ENCODE results near the gene TRMT61A. TPM values are rescaled to one million over a fixed set of nuclear protein-coding genes. Genes with fewer than 3 reads are reported as not detected.

TRMT61A gene
- total and polyA plus RNA-seq, 8 donors = 5.5 to 39.7 (median 15.9) TPM

DNA sequence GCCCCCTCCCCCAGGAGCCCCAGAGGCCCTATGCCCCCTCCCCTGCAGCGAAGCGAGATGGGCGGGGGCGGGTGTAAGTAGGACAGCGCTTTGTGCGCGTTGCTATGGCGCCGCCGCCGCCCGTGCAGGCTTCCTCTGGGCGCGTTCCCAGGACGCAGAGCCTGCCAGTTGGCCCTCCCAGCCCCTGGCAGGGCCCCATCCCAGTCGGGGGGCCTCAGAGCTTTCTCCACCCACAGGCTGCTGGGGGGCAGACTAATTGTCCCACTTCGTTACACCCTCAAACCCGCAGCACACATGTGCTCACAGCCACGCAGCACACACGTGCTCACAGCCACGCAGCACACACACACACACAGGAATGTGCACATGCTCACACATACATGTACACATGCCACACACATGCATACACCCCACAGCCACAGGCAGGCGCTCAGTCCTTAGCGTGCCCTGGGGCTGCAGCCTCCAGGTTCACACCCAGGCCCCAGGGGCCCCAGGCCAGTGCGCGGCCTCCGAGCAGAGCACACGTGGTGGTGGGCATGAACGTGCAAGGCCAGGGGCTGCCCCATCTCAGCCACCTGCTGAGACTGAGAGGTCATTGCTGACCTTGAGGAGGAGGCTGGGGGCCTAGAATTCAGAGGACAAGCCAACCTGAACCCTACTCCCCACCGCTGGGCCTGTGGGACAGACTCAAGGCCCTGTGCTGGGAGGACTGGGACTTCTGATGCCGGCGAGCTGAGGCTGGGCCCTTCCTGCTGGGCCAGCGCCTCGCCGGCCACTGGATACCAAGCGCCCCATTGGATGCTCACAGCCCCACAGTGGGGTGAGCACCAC is 15.6 kb downstream of the TRMT61A start:
- peak in 1 of 2 donors; percentile 89 for DNase-seq
- H3K4me3 ChIP-seq = no peak overlapping the region
- peak overlapping the region in 1 of 5 donors; percentile 83 for H3K27ac ChIP-seq
- no peaks in the 10 kb centered on the region for H3K9me3 ChIP-seq
- H3K27me3 ChIP-seq = peaks cover 0 to 7% (median 0%) of the 10 kb centered on the region in 3 donors
- H3K36me3 ChIP-seq = no peaks in the 10 kb centered on the region
- intact Hi-C loops (cut with DNase I; ENCODE audit: low total_unique reads) = loop anchor here (10.0 kb wide), 1 partner anchor 50 kb away; no protein-coding TSS in a partner anchor
- H3K4me1 ChIP-seq = peaks cover 58 to 83% (median 65%) of the 10 kb centered on the region in 4 donors
- TF ChIP-seq EP300 (IDR thresholded peaks at IDR 0.05) (no peak), POLR2A (IDR thresholded peaks at IDR 0.05) (no peak), POLR2AphosphoS5 (IDR thresholded peaks at IDR 0.05) (no peak)
- TF ChIP-seq, protein P1, sequence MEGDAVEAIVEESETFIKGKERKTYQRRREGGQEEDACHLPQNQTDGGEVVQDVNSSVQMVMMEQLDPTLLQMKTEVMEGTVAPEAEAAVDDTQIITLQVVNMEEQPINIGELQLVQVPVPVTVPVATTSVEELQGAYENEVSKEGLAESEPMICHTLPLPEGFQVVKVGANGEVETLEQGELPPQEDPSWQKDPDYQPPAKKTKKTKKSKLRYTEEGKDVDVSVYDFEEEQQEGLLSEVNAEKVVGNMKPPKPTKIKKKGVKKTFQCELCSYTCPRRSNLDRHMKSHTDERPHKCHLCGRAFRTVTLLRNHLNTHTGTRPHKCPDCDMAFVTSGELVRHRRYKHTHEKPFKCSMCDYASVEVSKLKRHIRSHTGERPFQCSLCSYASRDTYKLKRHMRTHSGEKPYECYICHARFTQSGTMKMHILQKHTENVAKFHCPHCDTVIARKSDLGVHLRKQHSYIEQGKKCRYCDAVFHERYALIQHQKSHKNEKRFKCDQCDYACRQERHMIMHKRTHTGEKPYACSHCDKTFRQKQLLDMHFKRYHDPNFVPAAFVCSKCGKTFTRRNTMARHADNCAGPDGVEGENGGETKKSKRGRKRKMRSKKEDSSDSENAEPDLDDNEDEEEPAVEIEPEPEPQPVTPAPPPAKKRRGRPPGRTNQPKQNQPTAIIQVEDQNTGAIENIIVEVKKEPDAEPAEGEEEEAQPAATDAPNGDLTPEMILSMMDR (IDR thresholded peaks at IDR 0.05) = no peak
- 50 to 62% (median 57%) methylated on average over 15 to 35 of the region's 35 CpGs for WGBS, 5 donors

DNA sequence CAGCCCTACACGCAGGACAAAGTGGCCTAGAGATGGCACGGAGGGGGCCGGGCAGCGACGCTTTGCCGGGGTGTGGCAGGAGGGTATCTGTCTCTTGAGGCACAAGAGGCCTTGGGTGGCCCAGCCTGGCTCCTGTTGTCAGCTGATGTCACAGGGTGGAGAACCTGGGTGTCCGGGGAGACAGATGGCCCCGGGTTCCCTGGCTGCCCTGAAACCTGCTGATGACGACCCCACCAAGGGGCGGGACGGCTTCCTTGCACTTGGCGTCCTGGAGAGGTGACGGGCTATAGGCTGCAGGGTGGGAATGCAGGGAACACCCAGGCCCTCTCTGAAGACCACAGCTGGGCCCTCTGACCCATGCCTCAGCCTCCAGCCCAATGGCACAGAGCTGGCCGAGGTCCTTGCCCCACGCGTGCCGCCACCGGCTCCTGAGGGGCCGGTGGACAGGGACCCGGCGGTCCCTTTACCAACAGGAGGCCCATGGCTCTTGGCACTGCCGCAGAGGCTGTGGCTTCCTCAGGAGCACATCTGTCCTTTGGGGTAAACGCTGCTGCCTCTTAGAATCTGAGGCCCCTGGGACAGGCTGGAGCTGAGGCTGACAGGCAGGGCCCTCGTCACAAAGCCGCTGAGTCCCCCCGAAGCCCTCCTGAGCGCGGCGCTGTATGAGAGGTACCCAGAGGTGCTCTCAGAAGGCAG is 16.4 kb downstream of the TRMT61A start:
- peak overlapping the region in 1 of 5 donors; percentile 83 for H3K27ac ChIP-seq
- H3K36me3 ChIP-seq = no peaks in the 10 kb centered on the region
- 89 to 96% (median 93%) methylated on average over 19 to 29 of the region's 29 CpGs for WGBS, 5 donors
- DNase-seq = peak in 1 of 2 donors; percentile 18
- H3K4me1 ChIP-seq = peaks cover 59 to 85% (median 66%) of the 10 kb centered on the region in 4 donors
- TF ChIP-seq POLR2AphosphoS5 (IDR thresholded peaks at IDR 0.05) (no peak), EP300 (IDR thresholded peaks at IDR 0.05) (no peak), POLR2A (IDR thresholded peaks at IDR 0.05) (no peak)
- TF ChIP-seq, protein P1 (IDR thresholded peaks at IDR 0.05) = no peak
- no peaks in the 10 kb centered on the region for H3K9me3 ChIP-seq
- H3K27me3 ChIP-seq = peaks cover 0 to 7% (median 0%) of the 10 kb centered on the region in 3 donors
- intact Hi-C loops (cut with DNase I; ENCODE audit: low total_unique reads) = loop anchor here (10.0 kb wide), 1 partner anchor 51 kb away; no protein-coding TSS in a partner anchor
- no peak overlapping the region for H3K4me3 ChIP-seq

DNA sequence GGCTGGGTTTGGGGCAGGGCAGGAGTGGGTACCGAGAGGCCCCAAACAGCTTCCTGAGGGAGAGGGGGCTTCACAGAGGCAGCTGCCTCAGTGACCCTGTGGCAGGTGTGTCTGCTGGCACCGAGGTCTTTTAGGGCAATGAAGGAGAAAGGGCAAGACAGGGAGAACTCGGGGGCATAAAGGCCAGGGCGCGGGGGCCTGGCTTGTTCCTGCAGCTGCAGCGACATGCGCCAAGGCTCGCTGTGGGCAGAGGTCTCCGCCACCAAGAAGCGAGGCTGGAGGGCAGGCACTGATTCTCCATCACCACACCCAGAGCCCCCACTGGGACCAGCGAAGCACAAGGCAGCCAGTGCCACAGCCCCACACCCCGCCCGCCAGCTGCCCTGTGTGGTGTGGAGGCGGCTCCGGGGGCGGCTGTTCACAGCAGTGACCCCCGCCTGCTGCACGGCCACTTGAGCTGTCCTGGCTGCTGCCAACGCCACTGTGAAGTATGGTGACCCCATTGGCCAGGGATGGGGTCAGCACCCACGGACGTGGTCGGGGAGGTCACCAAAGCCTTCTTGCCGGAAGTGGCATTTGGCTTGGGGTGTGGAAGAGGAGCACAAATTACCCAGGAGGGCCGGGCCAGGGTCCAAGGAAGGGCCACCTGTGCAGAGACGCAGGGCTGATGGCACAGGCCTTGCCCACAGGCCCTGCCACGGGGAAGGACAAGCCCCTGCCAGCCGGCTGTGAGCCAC is 17.1 kb downstream of the TRMT61A start:
- peaks cover 0 to 7% (median 0%) of the 10 kb centered on the region in 3 donors for H3K27me3 ChIP-seq
- no peaks in the 10 kb centered on the region for H3K9me3 ChIP-seq
- intact Hi-C loops (cut with DNase I; ENCODE audit: low total_unique reads) = loop anchor here (2.0 to 10.0 kb wide), 2 partner anchors 27 to 51 kb away; no protein-coding TSS in a partner anchor
- H3K4me1 ChIP-seq = peaks cover 59 to 85% (median 65%) of the 10 kb centered on the region in 4 donors
- DNase-seq = peak in 1 of 2 donors; percentile 21
- no peak overlapping the region for H3K27ac ChIP-seq
- no peak for TF ChIP-seq POLR2A (IDR thresholded peaks at IDR 0.05)
- TF ChIP-seq, protein P1 (IDR thresholded peaks at IDR 0.05) = no peak
- no peak for TF ChIP-seq EP300 (IDR thresholded peaks at IDR 0.05)
- TF ChIP-seq POLR2AphosphoS5 (IDR thresholded peaks at IDR 0.05) = no peak
- no peaks in the 10 kb centered on the region for H3K36me3 ChIP-seq
- 78 to 84% (median 82%) methylated on average over 7 to 27 of the region's 27 CpGs for WGBS, 5 donors
- H3K4me3 ChIP-seq = no peak overlapping the region

All from stomach (tissue), 9 donors.